ENCODE results near the gene CLASP2.
"Not testable (repeated sequence)": the region's sequence is repeated elsewhere in the genome, so short reads cannot be mapped to it uniquely, and the experiment has no call there.

CLASP2 gene

DNA sequence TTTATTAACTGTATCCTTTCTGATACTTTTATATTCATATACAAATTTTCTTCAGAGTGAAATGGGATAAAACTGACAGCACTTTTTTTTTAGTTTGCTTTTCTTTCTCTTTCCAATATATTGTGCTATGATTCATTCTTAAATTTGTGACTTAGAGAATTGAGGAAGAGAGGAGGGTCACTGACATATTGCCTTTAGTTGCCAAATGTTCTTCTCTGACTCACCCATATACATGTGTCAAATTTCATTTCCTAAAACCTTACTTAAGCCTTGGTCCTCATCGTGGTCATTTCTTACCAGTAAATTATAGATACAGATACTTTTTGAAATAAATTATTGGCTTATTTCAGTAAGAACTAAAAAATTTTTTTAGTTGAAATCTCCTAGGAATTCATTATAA is 53.9 kb downstream of the CLASP2 start:
- H3K27me3 ChIP-seq (ENCODE audit: control insufficient read depth in 5 of 5, insufficient read depth in 4 of 5, low read length in 5 of 5), result no peaks in the 10 kb centered on the region
- H3K27ac ChIP-seq (ENCODE audit: low read depth, low read length), result no peak overlapping the region
- no peaks in the 10 kb centered on the region for H3K9me3 ChIP-seq (ENCODE audit: control insufficient read depth in 5 of 5, low read length in 5 of 5)

DNA sequence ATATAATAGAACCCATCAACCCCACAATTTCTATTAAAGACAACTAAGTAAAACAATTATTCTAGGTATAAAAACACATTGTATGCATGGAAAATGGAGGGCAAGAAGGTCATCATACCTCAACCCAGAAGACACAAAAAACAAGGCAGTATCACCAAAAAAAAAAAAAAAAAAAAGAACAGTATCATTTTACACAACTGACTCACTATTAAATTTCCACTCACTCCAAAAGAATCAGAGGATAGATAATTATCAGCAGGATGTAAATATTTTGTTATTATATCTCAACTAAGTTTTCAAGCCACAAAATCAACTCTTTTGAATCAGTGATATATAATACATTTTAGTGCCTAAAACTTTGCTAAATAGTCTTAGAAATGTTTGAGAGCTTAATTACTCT is 55.0 kb downstream of the CLASP2 start:
- Histone ChIP-seq H3K9me3 (ENCODE audit: control insufficient read depth in 5 of 5, low read length in 5 of 5) (no peaks in the 10 kb centered on the region), H3K4me1 (ENCODE audit: control insufficient read depth in 5 of 5, insufficient read depth in 5 of 5, low read length in 5 of 5) (peaks cover 2 to 24% (median 19%) of the 10 kb centered on the region in 5 donors)

More for the DNA sequence above, 53.9 kb downstream of the CLASP2 start:
- Histone ChIP-seq H3K36me3 (ENCODE audit: control insufficient read depth in 5 of 5, insufficient read depth in 5 of 5, low read length in 5 of 5) (no peaks in the 10 kb centered on the region), H3K9ac (ENCODE audit: low read length in 5 of 5) (no peak overlapping the region), H3K4me3 (ENCODE audit: low read depth in 1 of 5, low read length in 5 of 5) (no peak overlapping the region), H3K4me1 (ENCODE audit: control insufficient read depth in 5 of 5, insufficient read depth in 5 of 5, low read length in 5 of 5) (peaks cover 2 to 13% (median 10%) of the 10 kb centered on the region in 5 donors)

DNA sequence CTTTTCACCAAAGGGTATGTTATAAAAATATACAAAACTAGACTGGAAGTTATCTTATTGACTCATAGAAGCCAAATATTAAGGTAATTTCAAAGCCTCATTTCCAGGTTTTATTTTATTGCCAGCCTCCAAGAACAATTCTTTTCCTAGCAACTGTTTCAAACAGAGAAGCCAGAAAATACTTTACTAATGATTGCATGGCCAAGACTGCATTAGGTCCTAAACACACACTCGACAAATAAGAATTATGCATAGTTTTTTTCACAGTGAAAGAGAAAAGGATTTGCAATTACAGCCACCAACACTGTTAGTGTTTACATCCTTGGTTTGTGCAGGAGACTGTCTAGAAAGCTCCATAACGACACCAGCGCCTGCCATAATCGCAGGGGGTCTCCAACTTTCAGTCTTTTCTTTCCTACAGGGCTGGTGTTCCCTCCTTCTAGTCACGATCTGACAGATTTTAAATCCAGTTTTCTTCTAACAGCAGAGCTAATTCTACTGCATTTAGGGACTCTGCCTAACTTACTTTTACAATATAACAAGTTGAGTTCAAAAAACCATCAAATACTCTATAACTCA is 58.1 kb downstream of the CLASP2 start:
- Histone ChIP-seq H3K9me3 (ENCODE audit: control insufficient read depth in 5 of 5, low read length in 5 of 5) (no peaks in the 10 kb centered on the region), H3K27ac (ENCODE audit: low read depth, low read length) (peak overlapping the region; percentile 58), H3K4me1 (ENCODE audit: control insufficient read depth in 5 of 5, insufficient read depth in 5 of 5, low read length in 5 of 5) (peaks cover 2 to 31% (median 30%) of the 10 kb centered on the region in 5 donors), H3K9ac (ENCODE audit: low read length in 5 of 5) (peak overlapping the region in 3 of 5 donors; percentile 53 to 63 (median 53)), H3K36me3 (ENCODE audit: control insufficient read depth in 5 of 5, insufficient read depth in 5 of 5, low read length in 5 of 5) (no peaks in the 10 kb centered on the region), H3K27me3 (ENCODE audit: control insufficient read depth in 5 of 5, insufficient read depth in 4 of 5, low read length in 5 of 5) (no peaks in the 10 kb centered on the region), H3K4me3 (ENCODE audit: low read depth in 1 of 5, low read length in 5 of 5) (peak overlapping the region; percentile 62 to 93 (median 70))

More for the DNA sequence above, 55.0 kb downstream of the CLASP2 start:
- Histone ChIP-seq H3K36me3 (ENCODE audit: control insufficient read depth in 5 of 5, insufficient read depth in 5 of 5, low read length in 5 of 5) (no peaks in the 10 kb centered on the region), H3K27me3 (ENCODE audit: control insufficient read depth in 5 of 5, insufficient read depth in 4 of 5, low read length in 5 of 5) (no peaks in the 10 kb centered on the region), H3K4me3 (ENCODE audit: low read depth in 1 of 5, low read length in 5 of 5) (no peak overlapping the region), H3K27ac (ENCODE audit: low read depth, low read length) (no peak overlapping the region), H3K9ac (ENCODE audit: low read length in 5 of 5) (no peak overlapping the region)

DNA sequence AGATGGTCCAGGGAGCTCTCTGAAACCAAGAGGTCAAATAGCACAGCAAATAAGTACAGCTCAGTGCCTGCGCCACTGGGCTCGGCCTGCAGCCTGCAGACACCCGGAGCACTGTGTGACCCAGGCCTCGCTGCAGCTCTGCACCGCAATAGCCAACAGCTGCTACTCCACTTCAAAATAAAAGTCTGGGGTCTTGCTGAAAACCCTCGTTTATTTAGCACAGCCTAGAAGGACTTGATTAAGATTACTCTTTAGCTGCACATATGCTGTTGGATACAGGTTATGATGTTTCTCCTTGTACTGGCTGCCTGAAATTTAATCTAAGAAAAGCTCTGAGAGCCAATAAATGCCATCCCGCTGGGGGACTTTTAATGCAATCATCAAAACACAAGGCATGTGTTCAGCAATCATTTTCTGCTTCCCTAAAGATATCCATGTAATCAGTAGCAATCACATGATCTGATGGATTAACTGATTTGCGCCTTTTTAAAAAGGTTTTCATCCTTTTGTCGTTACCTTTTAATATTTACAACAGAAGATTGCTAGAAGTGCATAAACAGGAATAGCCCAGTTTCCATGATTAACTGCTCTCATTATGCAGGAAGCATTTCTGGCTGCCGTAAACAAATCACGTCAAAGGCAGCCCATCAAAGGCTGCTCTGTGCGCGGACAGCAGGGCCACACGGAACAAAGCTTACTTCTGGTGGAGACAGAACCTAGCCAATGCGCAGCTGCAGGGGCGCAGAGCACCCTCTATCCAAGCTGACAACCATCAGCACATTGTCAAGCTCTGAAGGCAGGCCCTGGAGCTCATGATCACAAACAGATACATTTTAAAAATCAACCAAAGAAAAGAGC is 58.8 kb downstream of the CLASP2 start:
- Histone ChIP-seq H3K9me3 (ENCODE audit: control insufficient read depth in 5 of 5, low read length in 5 of 5) (no peaks in the 10 kb centered on the region), H3K4me1 (ENCODE audit: control insufficient read depth in 5 of 5, insufficient read depth in 5 of 5, low read length in 5 of 5) (peaks cover 2 to 31% (median 28%) of the 10 kb centered on the region in 5 donors), H3K27me3 (ENCODE audit: control insufficient read depth in 5 of 5, insufficient read depth in 4 of 5, low read length in 5 of 5) (no peaks in the 10 kb centered on the region), H3K27ac (ENCODE audit: low read depth, low read length) (peak overlapping the region; percentile 58), H3K4me3 (ENCODE audit: low read depth in 1 of 5, low read length in 5 of 5) (peak overlapping the region; percentile 62 to 93 (median 70)), H3K36me3 (ENCODE audit: control insufficient read depth in 5 of 5, insufficient read depth in 5 of 5, low read length in 5 of 5) (no peaks in the 10 kb centered on the region), H3K9ac (ENCODE audit: low read length in 5 of 5) (peak overlapping the region; percentile 46 to 63 (median 53))

DNA sequence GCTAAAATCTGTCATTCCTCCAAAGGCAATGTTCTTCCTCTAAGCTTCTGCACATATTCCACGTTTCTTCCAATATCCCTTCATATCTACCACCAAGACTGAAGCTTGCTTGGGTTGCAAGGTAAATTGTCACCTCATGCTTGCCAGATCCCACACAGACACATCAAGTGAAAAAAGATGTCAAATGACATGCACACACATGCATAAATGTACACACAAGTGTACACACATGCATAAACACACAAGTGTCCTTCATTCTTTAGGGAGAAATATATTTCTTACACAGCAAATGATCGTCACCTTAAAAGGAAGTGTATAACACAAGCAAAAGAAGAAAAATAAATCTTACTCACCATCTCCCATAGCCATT is 59.4 kb downstream of the CLASP2 start:
- Histone ChIP-seq H3K27me3 (ENCODE audit: control insufficient read depth in 5 of 5, insufficient read depth in 4 of 5, low read length in 5 of 5) (no peaks in the 10 kb centered on the region), H3K4me1 (ENCODE audit: control insufficient read depth in 5 of 5, insufficient read depth in 5 of 5, low read length in 5 of 5) (peaks cover 2 to 31% (median 28%) of the 10 kb centered on the region in 5 donors), H3K9me3 (ENCODE audit: control insufficient read depth in 5 of 5, low read length in 5 of 5) (no peaks in the 10 kb centered on the region), H3K4me3 (ENCODE audit: low read depth in 1 of 5, low read length in 5 of 5) (peak overlapping the region; percentile 62 to 93 (median 70)), H3K27ac (ENCODE audit: low read depth, low read length) (peak overlapping the region; percentile 58), H3K9ac (ENCODE audit: low read length in 5 of 5) (peak overlapping the region in 4 of 5 donors; percentile 3 to 63 (median 51)), H3K36me3 (ENCODE audit: control insufficient read depth in 5 of 5, insufficient read depth in 5 of 5, low read length in 5 of 5) (no peaks in the 10 kb centered on the region)

DNA sequence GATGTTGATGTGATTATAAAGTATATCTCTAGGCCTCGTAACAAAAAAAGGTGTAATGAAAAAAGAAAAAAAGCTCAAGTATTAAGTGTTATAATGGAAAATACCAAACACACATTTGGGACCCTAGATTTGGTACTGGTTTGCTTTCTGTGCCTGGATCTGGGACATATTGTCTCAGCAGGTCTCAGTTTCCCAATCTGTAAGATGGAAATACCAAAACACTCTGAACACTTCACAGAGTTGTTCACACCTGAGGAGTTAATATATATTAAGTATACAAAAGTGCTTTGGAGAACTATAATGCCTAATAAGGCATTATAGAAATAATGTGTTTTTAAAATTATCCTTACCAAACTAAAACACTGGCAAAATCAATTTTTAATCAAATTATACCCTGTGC is 60.0 kb downstream of the CLASP2 start:
- Histone ChIP-seq H3K4me1 (ENCODE audit: control insufficient read depth in 5 of 5, insufficient read depth in 5 of 5, low read length in 5 of 5) (peaks cover 2 to 31% (median 28%) of the 10 kb centered on the region in 5 donors), H3K9me3 (ENCODE audit: control insufficient read depth in 5 of 5, low read length in 5 of 5) (no peaks in the 10 kb centered on the region), H3K36me3 (ENCODE audit: control insufficient read depth in 5 of 5, insufficient read depth in 5 of 5, low read length in 5 of 5) (no peaks in the 10 kb centered on the region), H3K27me3 (ENCODE audit: control insufficient read depth in 5 of 5, insufficient read depth in 4 of 5, low read length in 5 of 5) (no peaks in the 10 kb centered on the region), H3K27ac (ENCODE audit: low read depth, low read length) (peak overlapping the region; percentile 19), H3K4me3 (ENCODE audit: low read depth in 1 of 5, low read length in 5 of 5) (peak overlapping the region in 4 of 5 donors; percentile 62 to 93 (median 81)), H3K9ac (ENCODE audit: low read length in 5 of 5) (peak overlapping the region in 4 of 5 donors; percentile 3 to 63 (median 51))

DNA sequence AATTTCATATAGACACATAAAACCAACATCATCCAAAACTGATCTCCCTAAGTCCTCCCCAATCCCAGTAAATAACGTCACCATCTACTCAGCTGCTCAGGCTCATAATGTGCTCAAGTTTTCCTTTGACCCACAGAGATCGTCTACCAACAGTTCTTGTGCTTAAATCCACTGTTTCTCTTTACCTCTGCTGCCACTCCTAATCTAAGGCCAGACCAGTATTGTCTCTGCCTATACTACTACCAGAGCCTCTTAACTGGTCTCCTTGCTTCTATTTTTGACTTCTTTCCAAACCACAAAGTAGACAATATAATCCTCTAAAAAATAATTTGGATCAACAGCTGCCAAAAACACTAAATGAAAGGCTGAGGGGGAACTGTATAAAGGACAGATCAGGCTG is 65.3 kb downstream of the CLASP2 start:
- Histone ChIP-seq H3K4me3 (ENCODE audit: low read depth in 1 of 5, low read length in 5 of 5) (no peak overlapping the region), H3K27ac (ENCODE audit: low read depth, low read length) (no peak overlapping the region), H3K9ac (ENCODE audit: low read length in 5 of 5) (no peak overlapping the region), H3K9me3 (ENCODE audit: control insufficient read depth in 5 of 5, low read length in 5 of 5) (no peaks in the 10 kb centered on the region), H3K36me3 (ENCODE audit: control insufficient read depth in 5 of 5, insufficient read depth in 5 of 5, low read length in 5 of 5) (no peaks in the 10 kb centered on the region), H3K27me3 (ENCODE audit: control insufficient read depth in 5 of 5, insufficient read depth in 4 of 5, low read length in 5 of 5) (no peaks in the 10 kb centered on the region), H3K4me1 (ENCODE audit: control insufficient read depth in 5 of 5, insufficient read depth in 5 of 5, low read length in 5 of 5) (peaks cover 0 to 17% (median 8%) of the 10 kb centered on the region in 5 donors)

DNA sequence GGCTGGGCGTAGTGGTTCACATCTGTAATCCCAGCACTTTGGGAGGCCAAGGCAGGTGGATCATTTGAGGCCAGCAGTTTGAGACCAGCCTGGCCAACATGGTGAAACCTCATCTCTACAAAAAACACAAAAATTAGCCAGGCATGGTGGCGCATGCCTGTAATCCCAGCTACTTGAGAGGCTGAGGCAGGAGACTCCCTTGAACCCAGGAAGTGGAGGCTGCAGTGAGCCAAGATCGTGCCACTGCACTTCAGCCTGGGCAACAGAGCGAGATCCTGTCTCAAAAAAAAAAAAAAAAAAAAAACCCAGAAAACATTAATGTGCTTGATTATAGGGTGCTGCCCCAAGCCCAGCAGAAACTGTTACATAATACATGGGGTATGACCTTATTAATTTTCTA is 67.0 kb downstream of the CLASP2 start:
- not testable (repeated sequence) for H3K4me1 ChIP-seq (ENCODE audit: control insufficient read depth in 5 of 5, insufficient read depth in 5 of 5, low read length in 5 of 5); H3K9me3 ChIP-seq (ENCODE audit: control insufficient read depth in 5 of 5, low read length in 5 of 5); H3K27me3 ChIP-seq (ENCODE audit: control insufficient read depth in 5 of 5, insufficient read depth in 4 of 5, low read length in 5 of 5); H3K4me3 ChIP-seq (ENCODE audit: low read depth in 1 of 5, low read length in 5 of 5); H3K36me3 ChIP-seq (ENCODE audit: control insufficient read depth in 5 of 5, insufficient read depth in 5 of 5, low read length in 5 of 5); H3K27ac ChIP-seq (ENCODE audit: low read depth, low read length); H3K9ac ChIP-seq (ENCODE audit: low read length in 5 of 5)

DNA sequence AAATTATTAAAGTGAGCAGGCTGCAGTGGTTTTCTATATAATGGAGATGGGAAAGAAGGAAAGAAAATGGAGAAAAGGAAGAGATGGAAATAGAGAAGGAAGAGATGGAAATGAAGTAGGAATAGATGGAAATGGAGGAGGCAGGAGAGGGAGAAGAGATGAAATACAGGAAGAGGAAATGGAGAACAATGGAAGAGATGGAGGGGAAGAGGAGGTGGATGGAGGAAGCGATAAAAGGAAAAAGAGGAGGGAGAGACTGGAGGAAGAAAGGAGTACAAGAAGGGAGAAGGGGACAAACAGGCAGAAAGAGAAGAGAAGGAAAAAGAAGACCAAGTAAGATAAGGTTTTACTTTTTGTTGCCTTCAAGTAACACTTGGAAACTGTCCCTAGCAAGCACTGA is 67.6 kb downstream of the CLASP2 start:
- H3K27me3 ChIP-seq (ENCODE audit: control insufficient read depth in 5 of 5, insufficient read depth in 4 of 5, low read length in 5 of 5), result no peaks in the 10 kb centered on the region
- H3K9ac ChIP-seq (ENCODE audit: low read length in 5 of 5), result no peak overlapping the region
- H3K9me3 ChIP-seq (ENCODE audit: control insufficient read depth in 5 of 5, low read length in 5 of 5), result no peaks in the 10 kb centered on the region
- peaks cover 0 to 3% (median 0%) of the 10 kb centered on the region in 5 donors for H3K36me3 ChIP-seq (ENCODE audit: control insufficient read depth in 5 of 5, insufficient read depth in 5 of 5, low read length in 5 of 5)
- H3K27ac ChIP-seq (ENCODE audit: low read depth, low read length), result no peak overlapping the region
- peaks cover 0 to 9% (median 5%) of the 10 kb centered on the region in 5 donors for H3K4me1 ChIP-seq (ENCODE audit: control insufficient read depth in 5 of 5, insufficient read depth in 5 of 5, low read length in 5 of 5)
- H3K4me3 ChIP-seq (ENCODE audit: low read depth in 1 of 5, low read length in 5 of 5), result no peak overlapping the region

DNA sequence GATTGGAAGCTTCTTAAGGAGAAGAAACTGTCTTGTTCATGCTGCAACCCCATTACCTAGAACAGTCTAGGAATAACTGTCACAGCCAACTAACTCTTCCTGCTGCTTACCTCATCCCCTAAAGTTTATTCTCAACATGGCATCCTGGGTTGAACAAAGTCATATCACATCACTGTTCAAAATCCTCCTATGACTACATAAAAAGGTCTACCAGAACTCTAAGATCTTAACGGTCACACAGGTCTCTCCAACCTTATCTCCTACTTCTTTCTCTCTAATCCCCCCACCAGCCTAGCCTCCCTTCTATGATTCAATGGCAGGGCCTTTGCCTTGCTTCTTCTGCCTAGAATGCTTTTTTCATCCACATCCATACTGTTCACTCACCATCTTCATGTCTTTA is 69.3 kb downstream of the CLASP2 start:
- Histone ChIP-seq H3K4me1 (ENCODE audit: control insufficient read depth in 5 of 5, insufficient read depth in 5 of 5, low read length in 5 of 5) (peaks cover 0 to 20% (median 9%) of the 10 kb centered on the region in 5 donors), H3K9ac (ENCODE audit: low read length in 5 of 5) (no peak overlapping the region), H3K27ac (ENCODE audit: low read depth, low read length) (no peak overlapping the region), H3K9me3 (ENCODE audit: control insufficient read depth in 5 of 5, low read length in 5 of 5) (no peaks in the 10 kb centered on the region), H3K4me3 (ENCODE audit: low read depth in 1 of 5, low read length in 5 of 5) (no peak overlapping the region), H3K36me3 (ENCODE audit: control insufficient read depth in 5 of 5, insufficient read depth in 5 of 5, low read length in 5 of 5) (peaks cover 0 to 4% (median 2%) of the 10 kb centered on the region in 5 donors), H3K27me3 (ENCODE audit: control insufficient read depth in 5 of 5, insufficient read depth in 4 of 5, low read length in 5 of 5) (no peaks in the 10 kb centered on the region)
